ENCODE measurements around the gene KRTAP10-7.

GRCh38 chr21:44557491-44558328 is 42.7 kb upstream of the KRTAP10-7 start:
- TF ChIP-seq CTCF (IDR thresholded peaks at IDR 0.05; ENCODE audit: insufficient read depth, low read length, poor library complexity, severe bottlenecking) (no peak), EZH2phosphoT487 (conservative IDR thresholded peaks at IDR 0.05; ENCODE audit: low read length) (no peak)
